Caco-2 (cell line): ENCODE results near the gene TRABD2A. TPM values are rescaled to one million over a fixed set of nuclear protein-coding genes. Genes with fewer than 3 reads are reported as not detected.

Experiments
- BruUV-seq: library from RNA; stranded (reverse); fragments of 400-500 nt; replicated peaks from 2 replicates; lab custom pipeline; 2021; lab: Mats Ljungman, UMichigan
- CTCF ChIA-PET: fragments of 300-600 bp; sonication (Branson Sonifier 250); formaldehyde crosslinking; loops from one replicate; lab custom pipeline; 2022; ENCODE audit warnings: antibody characterized with exemption; lab: Charles Lee
- POLR2A ChIA-PET: fragments of 300-600 bp; sonication (Branson Sonifier 250); formaldehyde crosslinking; loops from one replicate; lab custom pipeline; 2022; ENCODE audit warnings: antibody characterized with exemption; lab: Charles Lee
- DNase-seq, 2 experiments: peaks; one replicate each; pipeline versions ENCODE4 v3.0.0 to v3.0.0-alpha.2; 2020 to 2022
- H3K27me3 ChIP-seq: replicated peaks from 2 replicates; pipeline ENCODE4 v1.6.0; 2011; ENCODE audit warnings: low read length; ENCODE audit not compliant: control insufficient read depth, insufficient read depth
- H3K36me3 ChIP-seq: 2 replicates; pipeline ENCODE4 v1.5.1; 2011; ENCODE audit warnings: low read length; ENCODE audit not compliant: control insufficient read depth, insufficient read depth
- H3K4me1 ChIP-seq: fragments of 250-450 bp; sonication (Bioruptor Pico); 2 replicates; pipeline ENCODE4 v1.5.1; 2020; ENCODE audit warnings: mild to moderate bottlenecking
- H3K4me3 ChIP-seq: 2 replicates; pipeline ENCODE4 v1.5.1; 2011; ENCODE audit warnings: low read depth, mild to moderate bottlenecking, control low read depth, low read length
- H3K9me3 ChIP-seq: fragments of 250-450 bp; sonication (Bioruptor Pico); 2 replicates; pipeline ENCODE4 v1.5.1; 2020; ENCODE audit warnings: mild to moderate bottlenecking, moderate library complexity
- H3K27ac Mint-ChIP-seq: one replicate; pipeline ENCODE4 v1.8.0; 2022; ENCODE audit warnings: mixed read lengths; ENCODE audit not compliant: unreplicated experiment
- H3K27me3 Mint-ChIP-seq: one replicate; pipeline ENCODE4 v1.8.0; 2022; ENCODE audit warnings: mixed read lengths; ENCODE audit not compliant: insufficient read depth, unreplicated experiment
- H3K36me3 Mint-ChIP-seq: one replicate; pipeline ENCODE4 v1.8.0; 2022; ENCODE audit warnings: mild to moderate bottlenecking, mixed read lengths; ENCODE audit not compliant: insufficient read depth, unreplicated experiment
- H3K4me1 Mint-ChIP-seq: one replicate; pipeline ENCODE4 v1.8.0; 2022; ENCODE audit warnings: low read depth, mixed read lengths; ENCODE audit not compliant: unreplicated experiment
- H3K4me3 Mint-ChIP-seq: one replicate; pipeline ENCODE4 v1.8.0; 2022; ENCODE audit warnings: mild to moderate bottlenecking, moderate library complexity, mixed read lengths; ENCODE audit not compliant: unreplicated experiment
- H3K9me3 Mint-ChIP-seq: one replicate; pipeline ENCODE4 v1.8.0; 2022; ENCODE audit warnings: mixed read lengths; ENCODE audit not compliant: unreplicated experiment
- CTCF ChIP-seq, 2 experiments: fragments of 200-600 bp in 1 of 2; IDR thresholded peaks; 1 replicate in 1 of 2; 2 replicates in 1 of 2; pipeline versions ENCODE4 v1.5.1 to v1.8.0; 2011 to 2022; ENCODE audit warnings: antibody characterized with exemption in 1 of 2, control low read depth in 1 of 2, inconsistent platforms in 1 of 2, low read depth in 1 of 2, low read length in 1 of 2, mild to moderate bottlenecking in 1 of 2, moderate library complexity in 1 of 2; ENCODE audit not compliant: insufficient read depth in 1 of 2, severe bottlenecking in 1 of 2, unreplicated experiment in 1 of 2
- intact Hi-C: fragments of 100-400 bp; cut with micrococcal nuclease; formaldehyde crosslinking; loops from one replicate; pipeline ENCODE4 v1.10.0; 2022; ENCODE audit not compliant: unreplicated experiment
- total RNA-seq: library from RNA; stranded (reverse); gene quantifications from 2 replicates; pipeline ENCODE4 v1.2.3, GENCODE V29; 2022

The TRABD2A gene
- total RNA-seq, 1 experiment from 2014 or later, result 1.4 TPM

- Histone ChIP-seq H3K36me3 (no peaks in the 10 kb centered on the region), H3K27me3 (no peaks in the 10 kb centered on the region), H3K4me3 (no peak overlapping the region), H3K9me3 (no peaks in the 10 kb centered on the region), H3K4me1 (no peaks in the 10 kb centered on the region)
- POLR2A ChIA-PET, result no interaction called here
- Mint-ChIP-seq H3K27ac (no peak overlapping the region), H3K36me3 (no peaks in the 10 kb centered on the region), H3K9me3 (no peaks in the 10 kb centered on the region), H3K4me1 (no peaks in the 10 kb centered on the region), H3K27me3 (no peaks in the 10 kb centered on the region), H3K4me3 (no peak overlapping the region)
- DNase-seq, result no peak
- TF ChIP-seq CTCF (IDR thresholded peaks at IDR 0.05; ENCODE audit: insufficient read depth in 1 of 2, low read depth in 1 of 2, low read length in 1 of 2, severe bottlenecking in 1 of 2, unreplicated experiment in 1 of 2), result no peak
- CTCF ChIA-PET, result no interaction called here
- intact Hi-C loops, result no loop called here
- BruUV-seq, result no TSS peak
These were observed 50.8 kb downstream of the TRABD2A start for GRCh38 chr2:84830095-84830494.

GRCh38 chr2:84829693-84830092, 51.2 kb downstream of the TRABD2A start:
- H3K4me3 ChIP-seq, result no peak overlapping the region
- no TSS peak for BruUV-seq
- DNase-seq, result no peak

DNA sequence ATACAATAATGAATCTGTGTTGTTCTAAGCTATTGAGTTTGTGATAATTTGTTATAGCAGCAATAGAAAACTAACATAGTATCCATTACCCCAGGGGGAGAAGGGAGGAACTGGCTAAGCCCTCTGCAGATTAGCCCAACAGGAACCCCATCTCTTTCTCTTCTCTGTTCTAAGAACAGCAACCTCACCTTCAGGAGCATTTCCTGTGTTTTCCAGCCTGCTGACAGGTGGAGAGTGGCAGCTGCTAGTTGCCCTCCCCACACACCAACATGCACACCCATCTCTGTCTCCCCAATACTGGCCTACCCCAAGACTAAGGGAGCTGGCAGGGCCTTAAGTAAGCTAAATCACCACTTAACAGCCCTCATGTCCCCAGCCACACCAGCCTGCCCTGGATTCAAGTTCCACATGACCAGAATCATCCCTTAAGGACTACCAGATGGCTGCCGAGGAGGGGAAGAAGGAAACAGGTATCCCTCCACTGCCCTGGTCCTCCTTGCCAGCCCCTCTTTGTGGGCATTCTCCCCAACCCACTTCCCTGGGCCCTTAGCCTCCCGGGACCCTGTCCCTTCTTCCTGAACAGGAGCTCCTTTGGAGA, 52.8 kb downstream of the TRABD2A start:
- Mint-ChIP-seq H3K9me3 (no peaks in the 10 kb centered on the region), H3K27ac (no peak overlapping the region), H3K27me3 (no peaks in the 10 kb centered on the region), H3K36me3 (no peaks in the 10 kb centered on the region), H3K4me1 (no peaks in the 10 kb centered on the region), H3K4me3 (no peak overlapping the region)
- Histone ChIP-seq H3K27me3 (no peaks in the 10 kb centered on the region), H3K9me3 (no peaks in the 10 kb centered on the region), H3K4me1 (no peaks in the 10 kb centered on the region), H3K4me3 (no peak overlapping the region), H3K36me3 (no peaks in the 10 kb centered on the region)
- DNase-seq, result no peak
- intact Hi-C loops, result no loop called here
- no TSS peak for BruUV-seq
- POLR2A ChIA-PET, result no interaction called here
- CTCF ChIA-PET, result no interaction called here
- no peak for TF ChIP-seq CTCF (IDR thresholded peaks at IDR 0.05; ENCODE audit: insufficient read depth in 1 of 2, low read depth in 1 of 2, low read length in 1 of 2, severe bottlenecking in 1 of 2, unreplicated experiment in 1 of 2)

More at GRCh38 chr2:84829693-84830092, 51.2 kb downstream of the TRABD2A start:
- no peak overlapping the region for H3K4me3 Mint-ChIP-seq
- H3K36me3 Mint-ChIP-seq, result no peaks in the 10 kb centered on the region
- POLR2A ChIA-PET, result no interaction called here
- no peaks in the 10 kb centered on the region for H3K9me3 Mint-ChIP-seq
- H3K36me3 ChIP-seq, result no peaks in the 10 kb centered on the region
- no peaks in the 10 kb centered on the region for H3K4me1 Mint-ChIP-seq
- no peak overlapping the region for H3K27ac Mint-ChIP-seq
- intact Hi-C loops, result no loop called here
- no peaks in the 10 kb centered on the region for H3K9me3 ChIP-seq
- no peaks in the 10 kb centered on the region for H3K4me1 ChIP-seq
- CTCF ChIA-PET, result no interaction called here
- no peaks in the 10 kb centered on the region for H3K27me3 ChIP-seq
- no peaks in the 10 kb centered on the region for H3K27me3 Mint-ChIP-seq
- TF ChIP-seq CTCF (IDR thresholded peaks at IDR 0.05; ENCODE audit: insufficient read depth in 1 of 2, low read depth in 1 of 2, low read length in 1 of 2, severe bottlenecking in 1 of 2, unreplicated experiment in 1 of 2), result no peak
